Thyroid gland (tissue), 4 donors: ENCODE results near the gene EHBP1.

ENCODE experiments used
- CTCF ChIP-seq, 6 experiments: fragments of 200-600 bp in 3 of 6; fragments of 450-650 bp in 3 of 6; sonication (generic) in 3 of 6; IDR thresholded peaks; one replicate each; pipeline ENCODE4 v1.5.1; 2016 to 2019; ENCODE audit warnings: antibody characterized with exemption in 6 of 6, mild to moderate bottlenecking in 2 of 6, inconsistent platforms in 1 of 6, moderate library complexity in 1 of 6
- POLR2A ChIP-seq, 2 donors: fragments of 450-650 bp; IDR thresholded peaks; one replicate each; pipeline ENCODE4 v1.6.1; 2017; ENCODE audit warnings: antibody characterized with exemption in 2 of 2, mild to moderate bottlenecking in 2 of 2, moderate library complexity in 1 of 2

- TF ChIP-seq CTCF (IDR thresholded peaks at IDR 0.05) (no peak), POLR2A (IDR thresholded peaks at IDR 0.05) (no peak)
Observed at GRCh38 chr2:62716768-62717167, 11.3 kb downstream of the EHBP1 start.
